Tibial nerve (tissue), 4 donors: Measurements from ENCODE around the gene P2RY4.
"Not testable (repeated sequence)": the region's sequence is repeated elsewhere in the genome, so short reads cannot be mapped to it uniquely, and the experiment has no call there.

Experiments
- EP300 ChIP-seq, 2 donors: sonication (generic); formaldehyde crosslinking; IDR thresholded peaks; one replicate each; pipeline ENCODE4 v1.6.1; 2017; ENCODE audit warnings: antibody characterized with exemption in 2 of 2, mild to moderate bottlenecking in 1 of 2
- POLR2A ChIP-seq, 2 donors: fragments of 450-650 bp; IDR thresholded peaks; one replicate each; pipeline ENCODE4 v1.6.1; 2017; ENCODE audit warnings: antibody characterized with exemption in 2 of 2, mild to moderate bottlenecking in 2 of 2, moderate library complexity in 2 of 2
- TF ChIP-seq, protein P1 (sequence below), 5 experiments: fragments of 200-600 bp in 3 of 5; fragments of 450-650 bp in 2 of 5; sonication (generic) in 3 of 5; IDR thresholded peaks; one replicate each; pipeline ENCODE4 v1.5.1; 2016 to 2019; ENCODE audit warnings: antibody characterized with exemption in 5 of 5, mild to moderate bottlenecking in 3 of 5, moderate library complexity in 2 of 5

DNA sequence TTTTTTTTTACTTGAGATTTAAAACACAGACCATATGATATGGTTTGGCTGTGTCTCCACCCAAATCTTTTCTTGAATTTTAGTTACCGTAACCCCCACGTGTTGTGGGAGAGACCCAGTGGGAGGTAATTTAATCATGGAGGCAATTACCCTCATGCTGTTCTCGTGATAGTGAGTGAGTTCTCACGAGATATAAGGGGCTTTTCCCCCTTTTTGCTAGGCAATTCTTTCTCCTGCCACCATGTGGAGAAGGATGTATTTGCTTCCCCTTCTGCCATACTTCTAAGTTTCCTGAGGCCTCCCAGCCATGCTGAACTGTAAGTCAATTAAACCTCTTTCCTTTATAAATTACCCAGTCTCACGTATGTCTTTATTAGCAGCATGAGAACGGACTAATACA, 50.4 kb downstream of the P2RY4 start:
- TF ChIP-seq, protein P1, sequence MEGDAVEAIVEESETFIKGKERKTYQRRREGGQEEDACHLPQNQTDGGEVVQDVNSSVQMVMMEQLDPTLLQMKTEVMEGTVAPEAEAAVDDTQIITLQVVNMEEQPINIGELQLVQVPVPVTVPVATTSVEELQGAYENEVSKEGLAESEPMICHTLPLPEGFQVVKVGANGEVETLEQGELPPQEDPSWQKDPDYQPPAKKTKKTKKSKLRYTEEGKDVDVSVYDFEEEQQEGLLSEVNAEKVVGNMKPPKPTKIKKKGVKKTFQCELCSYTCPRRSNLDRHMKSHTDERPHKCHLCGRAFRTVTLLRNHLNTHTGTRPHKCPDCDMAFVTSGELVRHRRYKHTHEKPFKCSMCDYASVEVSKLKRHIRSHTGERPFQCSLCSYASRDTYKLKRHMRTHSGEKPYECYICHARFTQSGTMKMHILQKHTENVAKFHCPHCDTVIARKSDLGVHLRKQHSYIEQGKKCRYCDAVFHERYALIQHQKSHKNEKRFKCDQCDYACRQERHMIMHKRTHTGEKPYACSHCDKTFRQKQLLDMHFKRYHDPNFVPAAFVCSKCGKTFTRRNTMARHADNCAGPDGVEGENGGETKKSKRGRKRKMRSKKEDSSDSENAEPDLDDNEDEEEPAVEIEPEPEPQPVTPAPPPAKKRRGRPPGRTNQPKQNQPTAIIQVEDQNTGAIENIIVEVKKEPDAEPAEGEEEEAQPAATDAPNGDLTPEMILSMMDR (IDR thresholded peaks at IDR 0.05), result not testable (repeated sequence)
- not testable (repeated sequence) for TF ChIP-seq POLR2A, EP300 (IDR thresholded peaks at IDR 0.05)
